Hematopoietic multipotent progenitor cell treated with erythropoietin and hydrocortisone succinate and interleukin-3 and kit ligand, for 6 days (in vitro differentiated cells): ENCODE data around the gene COLEC12.

Experiments used
- DNase-seq: peaks from one replicate; pipeline ENCODE4 v3.0.0-alpha.2; 2015

COLEC12 gene

DNA sequence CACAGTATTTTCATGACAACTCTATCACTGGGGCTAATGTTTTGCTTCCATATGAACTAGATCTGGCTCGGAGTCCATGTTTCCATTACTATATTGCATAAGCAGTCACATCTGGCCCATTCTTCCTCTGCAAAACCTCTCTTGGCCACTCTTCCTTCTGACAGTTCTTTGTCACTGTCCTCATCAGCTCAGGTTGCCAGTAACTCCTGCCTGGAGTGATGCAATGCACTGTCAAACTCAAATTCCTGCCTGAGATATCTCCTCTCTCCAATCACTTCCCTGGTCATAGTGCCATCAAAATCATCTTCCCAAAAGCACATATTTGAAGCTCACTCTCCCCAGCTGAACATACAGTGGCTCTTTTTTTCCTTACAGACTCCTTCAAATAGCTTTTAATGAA is 66.1 kb downstream of the COLEC12 start:
- no peak for DNase-seq

GRCh38 chr18:433960-434359 is 66.5 kb downstream of the COLEC12 start:
- DNase-seq: no peak

DNA sequence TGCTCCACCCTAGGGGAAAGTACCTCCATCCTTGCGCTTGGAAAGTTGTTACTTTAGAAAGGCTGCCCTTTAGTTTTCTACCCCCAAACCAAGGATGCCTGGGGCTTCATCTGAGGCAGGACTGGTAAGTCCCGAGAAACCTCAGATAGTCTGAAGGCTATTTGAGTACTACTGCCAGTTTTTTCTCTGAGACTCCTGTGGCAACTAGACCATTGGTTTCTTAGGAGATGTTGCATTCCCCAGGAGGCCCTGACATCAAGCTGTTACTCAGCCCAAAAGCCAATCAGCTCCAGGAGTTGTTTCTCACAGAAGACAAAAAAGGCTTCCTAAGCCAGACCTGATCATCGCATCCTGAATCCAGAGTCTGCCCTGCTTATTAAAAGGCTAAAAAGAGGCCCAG is 67.2 kb downstream of the COLEC12 start:
- DNase-seq: no peak

DNA sequence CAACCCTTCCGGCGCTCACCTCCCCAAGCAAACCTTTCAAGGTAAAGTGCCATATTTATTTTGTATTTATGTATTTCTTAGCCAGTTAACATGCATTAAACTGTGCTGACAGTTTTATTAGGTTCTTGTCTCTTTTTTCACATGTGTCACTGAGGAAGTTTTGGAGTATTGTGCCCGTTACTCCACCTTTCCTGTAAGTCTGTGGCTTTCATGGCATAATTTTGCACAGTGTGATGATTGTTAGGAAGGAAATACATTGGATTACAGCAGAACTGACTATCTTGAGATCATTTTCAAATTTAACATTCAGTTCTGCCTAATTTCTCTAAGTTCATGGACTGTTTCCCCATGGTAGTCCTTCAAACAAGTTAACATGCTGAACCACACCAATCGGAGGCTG is 67.7 kb downstream of the COLEC12 start:
- DNase-seq: no peak

GRCh38 chr18:429030-429429 is 71.5 kb downstream of the COLEC12 start:
- DNase-seq: no peak

DNA sequence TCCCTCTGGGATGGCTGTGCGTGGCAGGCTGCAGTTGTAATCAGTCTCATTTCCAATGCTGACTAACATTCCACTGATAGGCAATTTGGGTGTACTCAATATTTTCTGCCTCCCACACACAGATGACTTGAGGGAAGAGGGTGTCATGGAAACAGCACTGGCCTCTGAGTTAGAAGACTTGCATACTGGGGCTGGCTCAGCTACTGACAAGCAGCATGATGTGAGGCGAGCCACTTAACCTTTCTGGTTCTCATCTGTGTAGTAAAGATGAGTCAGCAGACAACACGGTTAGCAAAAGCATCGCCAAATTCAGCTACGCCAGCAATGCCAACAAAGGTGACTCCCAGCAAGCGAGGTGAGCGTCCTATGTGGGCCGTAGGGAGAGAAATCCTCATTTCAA is 73.5 kb downstream of the COLEC12 start:
- no peak for DNase-seq

- DNase-seq: no peak
Observed at GRCh38 chr18:425106-425745, 75.3 kb downstream of the COLEC12 start.

- no peak for DNase-seq
Observed at GRCh38 chr18:424668-425067, 75.8 kb downstream of the COLEC12 start.

DNA sequence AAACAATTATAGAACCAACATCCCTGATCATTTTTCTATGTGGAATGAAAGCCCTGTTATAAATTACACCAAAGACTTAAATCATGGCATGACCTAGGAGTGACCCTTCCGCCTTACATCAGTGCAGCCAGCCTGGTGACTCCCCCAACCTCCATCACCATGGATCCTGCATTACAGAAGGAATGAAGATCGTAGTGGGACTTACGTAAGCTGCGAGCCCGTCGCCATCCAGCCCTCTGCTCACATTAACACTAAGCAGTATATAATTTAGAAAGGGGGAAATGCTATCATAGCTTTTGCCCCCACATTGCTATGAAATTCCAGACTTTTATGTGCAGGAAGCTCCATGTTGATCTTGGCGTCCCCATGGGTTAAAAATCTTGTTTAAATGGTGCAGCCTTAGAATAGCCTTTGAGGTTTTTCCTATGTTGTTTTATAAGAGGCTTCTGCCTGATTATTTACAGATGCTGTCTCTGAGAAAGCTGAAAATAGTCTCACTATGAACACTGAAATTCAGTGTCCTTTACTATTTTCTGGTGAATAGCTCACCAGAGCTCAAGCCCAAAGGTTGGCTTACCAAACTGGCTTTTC is 76.3 kb downstream of the COLEC12 start:
- DNase-seq: no peak

GRCh38 chr18:422966-423365 is 77.5 kb downstream of the COLEC12 start:
- no peak for DNase-seq

GRCh38 chr18:421247-422155 is 79.0 kb downstream of the COLEC12 start:
- DNase-seq: no peak

DNA sequence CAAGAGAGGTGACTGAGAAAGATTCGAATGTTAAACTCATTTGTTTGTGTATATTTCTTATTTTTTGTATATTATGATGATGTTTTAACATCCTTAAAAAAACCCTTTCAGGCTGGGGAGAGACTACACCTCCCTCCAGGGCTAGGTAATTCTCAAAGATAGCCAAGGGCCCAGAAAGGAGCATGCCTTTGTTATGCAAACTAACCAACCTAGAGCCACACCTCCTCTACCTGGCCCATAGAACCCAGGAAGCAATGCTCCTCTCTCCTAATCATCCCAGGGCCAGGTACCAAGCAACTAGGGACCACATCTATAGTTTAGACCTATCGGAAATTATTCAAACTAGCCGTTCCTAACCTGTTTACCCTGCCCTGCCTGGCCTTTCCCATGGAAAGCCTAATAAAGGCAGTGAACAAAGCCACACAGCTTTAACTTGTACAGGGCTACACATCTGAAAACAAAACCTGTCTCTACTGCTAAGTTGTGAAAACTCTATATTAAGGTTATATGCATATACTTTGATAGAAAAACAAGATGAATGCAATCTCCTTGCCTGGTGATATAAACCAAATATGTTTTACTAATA is 79.7 kb downstream of the COLEC12 start:
- DNase-seq: no peak

GRCh38 chr18:419541-420175 is 80.8 kb downstream of the COLEC12 start:
- peak; percentile 14 for DNase-seq

GRCh38 chr18:417495-417894 is 83.0 kb downstream of the COLEC12 start:
- peak; percentile 18 for DNase-seq

- peak; percentile 12 for DNase-seq
Observed at GRCh38 chr18:416930-417329, 83.6 kb downstream of the COLEC12 start.

DNA sequence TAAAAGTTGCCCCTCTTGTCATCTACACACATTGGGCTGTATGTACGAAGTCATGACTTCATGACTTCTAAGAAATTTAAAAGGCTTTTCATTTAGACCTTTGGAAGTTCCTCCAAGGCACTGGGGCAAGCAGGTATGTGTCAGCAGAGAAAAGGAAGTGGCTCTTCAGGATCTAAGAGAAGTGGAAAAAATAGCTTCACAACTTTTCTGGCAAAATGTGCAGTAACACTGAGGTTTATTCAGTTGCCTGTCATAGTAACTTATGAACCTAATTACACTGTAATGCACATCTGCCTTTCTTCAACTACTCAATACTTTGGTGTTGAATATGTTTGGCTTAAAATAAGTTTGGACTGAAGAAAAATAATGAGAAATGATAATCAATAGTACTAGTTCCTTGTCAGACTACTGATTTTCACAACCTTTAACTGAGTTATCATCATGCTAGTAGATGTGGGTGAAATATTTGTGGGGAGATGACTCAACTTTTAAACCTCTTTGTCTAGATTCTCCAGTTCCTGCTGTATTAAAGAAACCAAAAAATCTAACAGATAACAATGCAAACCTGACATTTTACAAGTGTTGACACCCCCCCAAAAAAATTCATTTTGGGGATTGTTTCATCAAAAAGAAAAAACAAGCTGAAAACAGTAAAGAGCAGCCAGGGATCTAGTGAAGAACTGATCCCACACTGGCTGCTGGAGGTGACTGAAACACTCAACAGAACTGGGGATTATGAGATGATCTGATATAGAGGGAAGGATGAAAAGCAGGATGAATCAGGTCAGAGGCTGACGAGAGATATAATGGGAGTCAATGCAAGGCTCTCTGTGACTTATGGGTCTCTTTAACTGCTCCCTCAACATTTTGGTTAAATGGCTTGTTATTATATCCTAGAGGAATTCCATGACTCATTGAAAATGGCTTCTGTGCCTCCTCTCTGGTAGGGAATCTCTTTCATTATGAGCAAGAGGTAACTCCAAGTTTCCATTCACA is 84.6 kb downstream of the COLEC12 start:
- no peak for DNase-seq

GRCh38 chr18:415047-415446 is 85.5 kb downstream of the COLEC12 start:
- DNase-seq: no peak

- peak; percentile 18 for DNase-seq
Observed at GRCh38 chr18:413233-413632, 87.3 kb downstream of the COLEC12 start.

- DNase-seq: no peak
Observed at GRCh38 chr18:410047-410455, 90.5 kb downstream of the COLEC12 start.

DNA sequence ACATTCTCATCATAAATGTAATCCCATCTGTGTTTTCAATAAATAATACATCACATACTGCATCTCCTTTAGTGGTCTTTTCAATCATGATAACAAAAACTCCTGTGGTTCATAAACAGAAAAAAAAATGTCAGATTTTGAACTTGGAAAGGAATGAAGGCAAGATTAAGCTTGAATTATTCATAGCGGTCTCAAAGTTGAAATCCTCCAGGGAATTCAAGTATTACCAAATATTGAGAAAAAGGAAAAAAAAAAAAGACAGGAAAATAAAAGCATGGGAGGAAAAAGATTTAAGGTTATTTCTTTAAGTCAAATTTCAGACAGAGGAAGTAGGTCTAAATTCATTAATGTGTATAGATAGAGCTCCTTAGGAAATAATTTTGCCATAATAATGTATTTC is 92.1 kb downstream of the COLEC12 start:
- no peak for DNase-seq

DNA sequence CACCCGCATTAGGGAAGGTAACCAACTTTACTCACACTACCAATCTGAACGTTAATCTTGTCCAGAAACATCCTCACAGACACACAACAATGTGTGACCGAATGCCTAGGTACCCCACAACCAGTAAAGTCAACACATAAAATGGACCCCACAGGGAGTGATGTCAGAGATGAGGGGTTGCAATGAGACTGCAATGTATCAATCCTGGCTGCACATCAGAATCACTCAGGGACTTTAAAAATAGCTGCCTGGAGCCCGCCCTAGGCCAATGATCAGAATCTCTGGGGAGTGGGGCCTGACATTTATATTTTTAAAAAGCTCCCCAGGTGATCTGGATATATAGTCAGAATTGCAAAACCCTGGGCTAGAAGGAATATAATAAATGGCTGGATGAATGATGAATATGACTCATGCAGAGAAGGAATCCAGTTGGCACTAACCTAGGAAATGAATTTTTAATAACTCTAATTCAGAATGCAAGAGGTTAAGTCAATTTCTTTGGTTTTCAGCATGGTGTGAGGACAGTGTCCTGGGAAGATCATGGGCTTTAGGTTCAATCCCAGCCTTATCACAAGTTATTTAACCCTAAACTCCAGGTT is 92.8 kb downstream of the COLEC12 start:
- no peak for DNase-seq
